K562 (cell line): ENCODE results near the gene PTBP3. TPM values are rescaled to one million over a fixed set of nuclear protein-coding genes. Genes with fewer than 3 reads are reported as not detected.

Experiments used
- CHCHD3 ChIP-seq: fragments of 250-450 bp; sonication (Bioruptor Pico); IDR thresholded peaks from 2 replicates; pipeline ENCODE4 v2.1.2; 2022; ENCODE audit warnings: mild to moderate bottlenecking
- EP400 ChIP-seq: fragments of 450-650 bp; IDR thresholded peaks from 2 replicates; pipeline ENCODE4 v1.6.1; 2017; ENCODE audit warnings: antibody characterized with exemption, mild to moderate bottlenecking, moderate library complexity
- HNRNPL ChIP-seq: fragments of 200-400 bp; formaldehyde crosslinking; IDR thresholded peaks from 2 replicates; pipeline ENCODE4 v1.6.1; 2017; ENCODE audit warnings: low read depth, mild to moderate bottlenecking, low read length
- L3MBTL2 ChIP-seq: fragments of 450-650 bp; IDR thresholded peaks from 2 replicates; pipeline ENCODE4 v1.6.1; 2016; ENCODE audit warnings: mild to moderate bottlenecking, moderate library complexity
- MBD2 ChIP-seq: sonication (generic); IDR thresholded peaks from 2 replicates; pipeline ENCODE4 v1.6.1; 2016; ENCODE audit warnings: low read depth, borderline replicate concordance
- MCM7 ChIP-seq, 2 experiments: fragments of 450-650 bp; IDR thresholded peaks; 2 replicates each; pipeline ENCODE4 v1.6.1; 2016 to 2018
- MYC ChIP-seq, 2 experiments: fragments of 250-450 bp in 1 of 2; sonication (Bioruptor Pico) in 1 of 2; IDR thresholded peaks; 2 replicates each; pipeline versions ENCODE4 v1.5.1 to v1.6.1; 2012 to 2021; ENCODE audit warnings: low read depth in 2 of 2, borderline replicate concordance in 1 of 2, improper control_type of control experiment in 1 of 2, low read length in 1 of 2, mild to moderate bottlenecking in 1 of 2, moderate library complexity in 1 of 2
- NFYB ChIP-seq: IDR thresholded peaks from 2 replicates; pipeline ENCODE4 v1.6.1; 2011; ENCODE audit warnings: mild to moderate bottlenecking, moderate library complexity; ENCODE audit not compliant: insufficient read length; ENCODE audit errors: extremely low read depth
- PTRF ChIP-seq: fragments of 450-650 bp; IDR thresholded peaks from 2 replicates; pipeline ENCODE4 v1.6.1; 2016; ENCODE audit warnings: mild to moderate bottlenecking, missing genetic modification characterization, missing compliant biosample characterization
- RB1 ChIP-seq: fragments of 450-650 bp; IDR thresholded peaks from 2 replicates; pipeline ENCODE4 v1.6.1; 2017; ENCODE audit warnings: low read depth, mild to moderate bottlenecking
- RBFOX2 ChIP-seq: fragments of 200-400 bp; formaldehyde crosslinking; IDR thresholded peaks from 2 replicates; pipeline ENCODE4 v1.6.1; 2017; ENCODE audit warnings: low read depth, mild to moderate bottlenecking, low read length, moderate library complexity
- SIN3B ChIP-seq: fragments of 450-650 bp; IDR thresholded peaks from 2 replicates; pipeline ENCODE4 v1.6.1; 2017; ENCODE audit warnings: low read depth, mild to moderate bottlenecking, moderate library complexity
- STAT5B ChIP-seq: fragments of 250-450 bp; sonication (Bioruptor Pico); IDR thresholded peaks from 2 replicates; pipeline ENCODE4 v1.8.0; 2021; ENCODE audit warnings: mild to moderate bottlenecking, inconsistent platforms
- TAF7 ChIP-seq: fragments of 450-650 bp; IDR thresholded peaks from 2 replicates; pipeline ENCODE4 v1.6.1; 2016; ENCODE audit warnings: missing genetic modification characterization, missing compliant biosample characterization
- ZBTB7A ChIP-seq: IDR thresholded peaks from 2 replicates; pipeline ENCODE4 v1.6.1; 2011; ENCODE audit warnings: low read depth, mild to moderate bottlenecking, low read length, moderate library complexity, borderline replicate concordance; ENCODE audit not compliant: control insufficient read depth
- ZKSCAN1 ChIP-seq: fragments of 150-350 bp; IDR thresholded peaks from 2 replicates; pipeline ENCODE4 v1.6.1; 2016; ENCODE audit warnings: low read depth, low read length
- ZNF589 ChIP-seq: fragments of 200-800 bp; sonication (Bioruptor generic); IDR thresholded peaks from 2 replicates; pipeline ENCODE4 v1.6.1; 2016; ENCODE audit warnings: low read depth, missing genetic modification characterization, missing compliant biosample characterization
- ZNF644 ChIP-seq: fragments of 200-800 bp; sonication (Bioruptor generic); IDR thresholded peaks from 2 replicates; pipeline ENCODE4 v1.6.1; 2016; ENCODE audit warnings: low read depth, missing genetic modification characterization, missing compliant biosample characterization
- polyA plus RNA-seq, 8 experiments: library from polyadenylated mRNA; depleted of rRNA in 4 of 8; stranded (reverse) in 5 of 8; unstranded in 3 of 8; fragments of >200 nt; fragmentation: Nextera tagmentation in 2 of 8; fragmentation: Illumina TruSeq in 1 of 8; extraction: Ambion mirVana in 2 of 8; extraction: Trizol in 1 of 8; gene quantifications; 2 replicates each; pipeline versions ENCODE4 v1.2.1 to v1.2.3, GENCODE V29; 2011 to 2014; ENCODE audit warnings: inconsistent platforms in 1 of 8, missing spikeins in 1 of 8
- total RNA-seq, 7 experiments: library from RNA; depleted of rRNA in 6 of 7; stranded (reverse); fragments of >200 nt in 6 of 7; fragmentation: Illumina TruSeq in 2 of 7; extraction: Trizol in 2 of 7; gene quantifications; 2 replicates each; pipeline versions ENCODE4 v1.2.1 to v1.2.3, GENCODE V29; 2011 to 2021; ENCODE audit warnings: low replicate concordance in 1 of 7
- TF ChIP-seq, protein P1 (sequence below): fragments of 250-450 bp; sonication (Bioruptor Pico); IDR thresholded peaks from 2 replicates; pipeline ENCODE4 v1.9.0; 2021; ENCODE audit warnings: mild to moderate bottlenecking, inconsistent platforms
- TF ChIP-seq, protein P2 (sequence below): sonication (generic); formaldehyde crosslinking; IDR thresholded peaks from 2 replicates; pipeline ENCODE4 v1.5.0; 2020; ENCODE audit warnings: missing genetic modification reagents
- TF ChIP-seq, protein P3 (sequence below): fragments of 150-350 bp; conservative IDR thresholded peaks from 2 replicates; pipeline ENCODE4 v1.6.1; 2014; ENCODE audit warnings: low read length

PTBP3 gene
- total and polyA plus RNA-seq, 9 of the 15 experiments (the other 6 are each of a cell fraction or from before 2014, with no cell fraction given): 22.4 to 132 (median 68.0) TPM

DNA sequence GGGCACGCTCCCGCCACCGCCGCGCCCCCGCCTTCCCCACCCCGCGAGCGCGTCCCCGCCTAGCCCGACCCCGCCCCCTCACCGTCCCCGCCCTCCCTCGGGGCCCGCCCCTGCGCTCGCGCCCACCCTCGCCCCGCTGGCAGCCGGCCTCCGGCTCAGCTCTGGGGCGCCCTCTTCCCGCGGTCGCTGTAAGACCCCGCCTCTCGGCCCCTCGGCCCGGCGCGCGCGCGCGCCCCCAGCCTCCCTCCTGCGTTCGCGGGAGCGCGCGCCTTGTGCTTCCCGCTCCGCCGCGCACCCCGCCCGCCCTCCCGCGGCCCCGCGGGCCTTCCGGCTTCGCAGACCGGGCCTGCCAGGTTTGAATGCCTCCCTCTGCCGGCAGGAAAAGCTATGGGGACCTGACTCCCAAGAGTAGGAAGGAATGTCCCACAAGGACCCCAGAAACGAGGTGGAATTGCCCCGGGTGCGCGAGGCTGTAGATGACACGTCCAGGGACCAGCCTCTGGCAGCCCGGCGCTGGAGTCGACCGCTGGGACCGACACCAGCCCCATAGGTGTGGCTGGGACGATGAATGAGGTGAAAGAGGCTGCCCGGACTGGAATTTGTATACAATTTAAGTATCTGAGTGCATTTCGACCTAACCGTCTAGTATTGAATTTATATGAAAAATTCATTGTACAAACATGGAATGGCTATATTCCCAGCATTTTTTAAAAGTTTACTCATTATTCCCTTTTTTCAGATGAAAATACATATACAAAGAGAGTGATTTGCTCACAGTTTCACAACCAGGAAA, 416 bp upstream of the PTBP3 start (continued):
- TF ChIP-seq CHCHD3 (CRISPR knock-in tag): no peak
- no peak for TF ChIP-seq PTRF (tag)
- peak; percentile 5; the same call in 1 of the 2 replicates for TF ChIP-seq RBFOX2
- TF ChIP-seq NFYB: no peak
- TF ChIP-seq, protein P1, sequence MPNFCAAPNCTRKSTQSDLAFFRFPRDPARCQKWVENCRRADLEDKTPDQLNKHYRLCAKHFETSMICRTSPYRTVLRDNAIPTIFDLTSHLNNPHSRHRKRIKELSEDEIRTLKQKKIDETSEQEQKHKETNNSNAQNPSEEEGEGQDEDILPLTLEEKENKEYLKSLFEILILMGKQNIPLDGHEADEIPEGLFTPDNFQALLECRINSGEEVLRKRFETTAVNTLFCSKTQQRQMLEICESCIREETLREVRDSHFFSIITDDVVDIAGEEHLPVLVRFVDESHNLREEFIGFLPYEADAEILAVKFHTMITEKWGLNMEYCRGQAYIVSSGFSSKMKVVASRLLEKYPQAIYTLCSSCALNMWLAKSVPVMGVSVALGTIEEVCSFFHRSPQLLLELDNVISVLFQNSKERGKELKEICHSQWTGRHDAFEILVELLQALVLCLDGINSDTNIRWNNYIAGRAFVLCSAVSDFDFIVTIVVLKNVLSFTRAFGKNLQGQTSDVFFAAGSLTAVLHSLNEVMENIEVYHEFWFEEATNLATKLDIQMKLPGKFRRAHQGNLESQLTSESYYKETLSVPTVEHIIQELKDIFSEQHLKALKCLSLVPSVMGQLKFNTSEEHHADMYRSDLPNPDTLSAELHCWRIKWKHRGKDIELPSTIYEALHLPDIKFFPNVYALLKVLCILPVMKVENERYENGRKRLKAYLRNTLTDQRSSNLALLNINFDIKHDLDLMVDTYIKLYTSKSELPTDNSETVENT: no peak
- peak; percentile 15; the same call in 1 of the 2 replicates for TF ChIP-seq TAF7 (tag)
- no peak for TF ChIP-seq MCM7 (IDR thresholded peaks at IDR 0.05)
- TF ChIP-seq, protein P2, sequence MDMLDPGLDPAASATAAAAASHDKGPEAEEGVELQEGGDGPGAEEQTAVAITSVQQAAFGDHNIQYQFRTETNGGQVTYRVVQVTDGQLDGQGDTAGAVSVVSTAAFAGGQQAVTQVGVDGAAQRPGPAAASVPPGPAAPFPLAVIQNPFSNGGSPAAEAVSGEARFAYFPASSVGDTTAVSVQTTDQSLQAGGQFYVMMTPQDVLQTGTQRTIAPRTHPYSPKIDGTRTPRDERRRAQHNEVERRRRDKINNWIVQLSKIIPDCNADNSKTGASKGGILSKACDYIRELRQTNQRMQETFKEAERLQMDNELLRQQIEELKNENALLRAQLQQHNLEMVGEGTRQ (CRISPR knock-in tag): no peak
- peak; percentile 99 for TF ChIP-seq ZBTB7A
- no peak for TF ChIP-seq SIN3B
- TF ChIP-seq ZKSCAN1: no peak
- TF ChIP-seq EP400: peak; percentile 62; the same call in 1 of the 2 replicates
- peak; percentile 76 for TF ChIP-seq MYC (IDR thresholded peaks at IDR 0.05; ENCODE audit: low read depth, low read length)
- TF ChIP-seq MYC (CRISPR knock-in tag; IDR thresholded peaks at IDR 0.05; ENCODE audit: borderline replicate concordance, low read depth): no peak
- peak; percentile 91 for TF ChIP-seq ZNF589 (CRISPR knock-in tag)
- peak; percentile 47; the same call in 1 of the 2 replicates for TF ChIP-seq L3MBTL2
- TF ChIP-seq MBD2: no peak
- peak; percentile 69 for TF ChIP-seq RB1
- no peak for TF ChIP-seq STAT5B (CRISPR knock-in tag)
- TF ChIP-seq HNRNPL: no peak
- TF ChIP-seq, protein P3, sequence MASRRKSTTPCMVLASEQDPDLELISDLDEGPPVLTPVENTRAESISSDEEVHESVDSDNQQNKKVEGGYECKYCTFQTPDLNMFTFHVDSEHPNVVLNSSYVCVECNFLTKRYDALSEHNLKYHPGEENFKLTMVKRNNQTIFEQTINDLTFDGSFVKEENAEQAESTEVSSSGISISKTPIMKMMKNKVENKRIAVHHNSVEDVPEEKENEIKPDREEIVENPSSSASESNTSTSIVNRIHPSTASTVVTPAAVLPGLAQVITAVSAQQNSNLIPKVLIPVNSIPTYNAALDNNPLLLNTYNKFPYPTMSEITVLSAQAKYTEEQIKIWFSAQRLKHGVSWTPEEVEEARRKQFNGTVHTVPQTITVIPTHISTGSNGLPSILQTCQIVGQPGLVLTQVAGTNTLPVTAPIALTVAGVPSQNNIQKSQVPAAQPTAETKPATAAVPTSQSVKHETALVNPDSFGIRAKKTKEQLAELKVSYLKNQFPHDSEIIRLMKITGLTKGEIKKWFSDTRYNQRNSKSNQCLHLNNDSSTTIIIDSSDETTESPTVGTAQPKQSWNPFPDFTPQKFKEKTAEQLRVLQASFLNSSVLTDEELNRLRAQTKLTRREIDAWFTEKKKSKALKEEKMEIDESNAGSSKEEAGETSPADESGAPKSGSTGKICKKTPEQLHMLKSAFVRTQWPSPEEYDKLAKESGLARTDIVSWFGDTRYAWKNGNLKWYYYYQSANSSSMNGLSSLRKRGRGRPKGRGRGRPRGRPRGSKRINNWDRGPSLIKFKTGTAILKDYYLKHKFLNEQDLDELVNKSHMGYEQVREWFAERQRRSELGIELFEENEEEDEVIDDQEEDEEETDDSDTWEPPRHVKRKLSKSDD: no peak
- peak; percentile 88 for TF ChIP-seq ZNF644 (tag)
